Peyer's patch (tissue), 4 donors: ENCODE data around the gene EVC.

Experiments
- CTCF ChIP-seq, 6 experiments: fragments of 450-650 bp in 4 of 6; fragments of 200-600 bp in 2 of 6; sonication (generic) in 1 of 6; IDR thresholded peaks; one replicate each; pipeline ENCODE4 v1.5.1; 2017 to 2019; ENCODE audit warnings: antibody characterized with exemption in 6 of 6, mild to moderate bottlenecking in 3 of 6, moderate library complexity in 1 of 6
- POLR2A ChIP-seq, 2 donors: fragments of 450-650 bp; IDR thresholded peaks; one replicate each; pipeline ENCODE4 v1.5.1; 2017; ENCODE audit warnings: antibody characterized with exemption in 2 of 2, mild to moderate bottlenecking in 2 of 2, moderate library complexity in 2 of 2

- TF ChIP-seq CTCF (IDR thresholded peaks at IDR 0.05) (no peak), POLR2A (IDR thresholded peaks at IDR 0.05) (no peak)
Measured at GRCh38 chr4:5790546-5790857, 79.5 kb downstream of the EVC start.
